HCT116 (cell line): ENCODE measurements around the gene DIP2B. TPM values are rescaled to one million over a fixed set of nuclear protein-coding genes. Genes with fewer than 3 reads are reported as not detected.

ENCODE experiments used
- ATAC-seq: fragments of 200-7000 bp; cut with Tn5 transposase; 2 replicates; pipeline ENCODE4 v1.9.1; 2020; ENCODE audit warnings: mild to moderate bottlenecking, moderate library complexity
- BruUV-seq: library from RNA; stranded (reverse); fragments of 400-500 nt; replicated peaks from 2 replicates; lab custom pipeline; 2021; lab: Mats Ljungman, UMichigan
- CTCF ChIA-PET: fragments of 300-600 bp; sonication (Branson Sonifier 250); formaldehyde crosslinking; loops from one replicate; lab custom pipeline; 2021; ENCODE audit warnings: antibody characterized with exemption; lab: Charles Lee
- POLR2A ChIA-PET: fragments of 300-600, 350-600 bp; sonication (Branson Sonifier 250); formaldehyde crosslinking; loops from one replicate; lab custom pipeline; 2021; ENCODE audit warnings: antibody characterized with exemption; lab: Charles Lee
- RAD21 ChIA-PET, 2 experiments: fragments of 300-600 bp; sonication (Branson Sonifier 250); formaldehyde crosslinking; loops; one replicate each; lab custom pipeline; 2023; ENCODE audit warnings: low total read pairs in 2 of 2; ENCODE audit not compliant: uncharacterized antibody in 2 of 2, unreplicated experiment in 2 of 2, low non-redundant PET in 1 of 2; lab: Charles Lee
- DNase-seq: peaks from one replicate; pipeline ENCODE4 v3.0.0-alpha.2; 2010; ENCODE audit warnings: low read depth, low spot score
- H2AFZ ChIP-seq: fragments of 200-600 bp; shearing (Covaris generic), sonication (generic); 2 replicates; pipeline ENCODE4 v1.6.1; 2017; ENCODE audit warnings: low read depth, mixed run types, mixed read lengths, antibody characterized with exemption, low read length; ENCODE audit not compliant: poor library complexity, severe bottlenecking
- H3K27ac ChIP-seq: 2 replicates; pipeline ENCODE4 v1.5.1; 2012; ENCODE audit warnings: low read depth, low read length
- H3K27me3 ChIP-seq: fragments of 200-600 bp; sonication (generic); 2 replicates; pipeline ENCODE4 v1.6.1; 2016; ENCODE audit warnings: mixed run types, low read length, mixed read lengths; ENCODE audit not compliant: insufficient read depth
- H3K36me3 ChIP-seq, 2 experiments: fragments of 200-500 bp in 1 of 2; fragments of 200-600 bp in 1 of 2; sonication (Bioruptor generic) in 1 of 2; sonication (generic) in 1 of 2; 2 replicates each; pipeline versions ENCODE4 v1.5.1 to v1.6.1; 2014 to 2016; ENCODE audit warnings: low read length in 2 of 2, inconsistent platforms in 1 of 2, mixed read lengths in 1 of 2, mixed run types in 1 of 2; ENCODE audit not compliant: insufficient read depth in 2 of 2, control insufficient read depth in 1 of 2
- H3K4me1 ChIP-seq, 2 experiments: fragments of 200-600 bp in 1 of 2; sonication (generic) in 1 of 2; 2 replicates each; pipeline versions ENCODE4 v1.5.1 to v1.6.1; 2012 to 2017; ENCODE audit warnings: low read length in 2 of 2, inconsistent platforms in 1 of 2, mild to moderate bottlenecking in 1 of 2, mixed read lengths in 1 of 2, mixed run types in 1 of 2, moderate library complexity in 1 of 2; ENCODE audit not compliant: insufficient read depth in 2 of 2, control insufficient read depth in 1 of 2
- H3K4me2 ChIP-seq: fragments of 200-600 bp; sonication (generic); 2 replicates; pipeline ENCODE4 v1.6.1; 2017; ENCODE audit warnings: mixed run types, low read length, mixed read lengths
- H3K4me3 ChIP-seq, 2 experiments: fragments of 200-600 bp in 1 of 2; sonication (generic) in 1 of 2; replicated peaks in 1 of 2; 2 replicates each; pipeline ENCODE4 v1.5.1; 2011 to 2016; ENCODE audit warnings: low read length in 2 of 2, control low read depth in 1 of 2, low read depth in 1 of 2, mild to moderate bottlenecking in 1 of 2, mixed read lengths in 1 of 2, mixed run types in 1 of 2
- H3K79me2 ChIP-seq: fragments of 200-600 bp; sonication (generic); 2 replicates; pipeline ENCODE4 v1.6.1; 2017; ENCODE audit warnings: mild to moderate bottlenecking, mixed run types, low read length, moderate library complexity, mixed read lengths; ENCODE audit not compliant: insufficient read depth
- H3K9ac ChIP-seq: fragments of 200-600 bp; sonication (generic); 2 replicates; pipeline ENCODE4 v1.6.1; 2016; ENCODE audit warnings: low read length, mixed read lengths
- H3K9me2 ChIP-seq: fragments of 200-600 bp; sonication (generic), shearing (Covaris generic); 2 replicates; pipeline ENCODE4 v1.6.1; 2017; ENCODE audit warnings: mixed run types, mild to moderate bottlenecking, moderate library complexity; ENCODE audit not compliant: insufficient read depth
- H3K9me3 ChIP-seq, 2 experiments: fragments of 200-500 bp in 1 of 2; fragments of 200-600 bp in 1 of 2; sonication (Bioruptor generic) in 1 of 2; sonication (generic) in 1 of 2; 2 replicates each; pipeline ENCODE4 v1.6.1; 2014 to 2017; ENCODE audit warnings: low read length in 2 of 2, mixed read lengths in 2 of 2, inconsistent platforms in 1 of 2, low read depth in 1 of 2, mild to moderate bottlenecking in 1 of 2, mixed run types in 1 of 2, moderate library complexity in 1 of 2; ENCODE audit not compliant: control insufficient read depth in 1 of 2, insufficient read depth in 1 of 2
- H4K20me1 ChIP-seq: fragments of 200-600 bp; sonication (generic), shearing (Covaris generic); 2 replicates; pipeline ENCODE4 v1.6.1; 2017; ENCODE audit warnings: mixed run types, mild to moderate bottlenecking, moderate library complexity; ENCODE audit not compliant: insufficient read depth
- CBX3 ChIP-seq: IDR thresholded peaks from 2 replicates; pipeline ENCODE4 v1.6.1; 2012; ENCODE audit warnings: low read depth
- EGR1 ChIP-seq: IDR thresholded peaks from 2 replicates; pipeline ENCODE4 v1.6.1; 2012; ENCODE audit warnings: low read depth
- ELF1 ChIP-seq: IDR thresholded peaks from 2 replicates; pipeline ENCODE4 v1.6.1; 2012; ENCODE audit warnings: low read depth, borderline replicate concordance
- EZH2 ChIP-seq: fragments of 200-600 bp; sonication (generic); IDR thresholded peaks from 2 replicates; pipeline ENCODE4 v1.6.1; 2017; ENCODE audit warnings: antibody characterized with exemption, mixed run types
- EZH2phosphoT487 ChIP-seq: fragments of 200-600 bp; IDR thresholded peaks from 2 replicates; pipeline ENCODE4 v1.6.1; 2018; ENCODE audit warnings: antibody characterized with exemption, borderline replicate concordance
- JUND ChIP-seq: IDR thresholded peaks from 2 replicates; pipeline ENCODE4 v1.6.1; 2012
- POLR2A ChIP-seq: IDR thresholded peaks from 2 replicates; pipeline ENCODE4 v1.7.0; 2011; ENCODE audit warnings: borderline replicate concordance; ENCODE audit not compliant: insufficient read depth, insufficient read length; ENCODE audit errors: extremely low read depth
- RAD21 ChIP-seq: IDR thresholded peaks from 2 replicates; pipeline ENCODE4 v1.6.1; 2012; ENCODE audit warnings: low read depth, mild to moderate bottlenecking
- SIN3A ChIP-seq: IDR thresholded peaks from 2 replicates; pipeline ENCODE4 v1.6.1; 2012; ENCODE audit warnings: low read depth
- SP1 ChIP-seq: IDR thresholded peaks from 2 replicates; pipeline ENCODE4 v1.6.1; 2012; ENCODE audit warnings: low read depth
- SRF ChIP-seq: IDR thresholded peaks from 2 replicates; pipeline ENCODE4 v1.6.1; 2012; ENCODE audit warnings: low read depth
- TCF7L2 ChIP-seq: IDR thresholded peaks from 2 replicates; pipeline ENCODE4 v1.7.0; 2011; ENCODE audit warnings: borderline replicate concordance, inconsistent platforms; ENCODE audit not compliant: insufficient read depth, insufficient read length; ENCODE audit errors: extremely low read depth
- YY1 ChIP-seq: IDR thresholded peaks from 2 replicates; pipeline ENCODE4 v1.6.1; 2011; ENCODE audit warnings: low read length, low read depth, moderate library complexity, mild to moderate bottlenecking; ENCODE audit not compliant: insufficient replicate concordance; ENCODE audit errors: extremely low read depth
- ZBTB33 ChIP-seq: IDR thresholded peaks from 2 replicates; pipeline ENCODE4 v1.6.1; 2011; ENCODE audit warnings: mild to moderate bottlenecking, low read length, moderate library complexity; ENCODE audit not compliant: insufficient replicate concordance; ENCODE audit errors: extremely low read depth
- intact Hi-C: fragments of 100-400 bp; cut with micrococcal nuclease; formaldehyde crosslinking; loops from 2 replicates; pipeline ENCODE4 v1.10.0; 2022
- total RNA-seq: library from RNA; stranded (reverse); gene quantifications from one replicate; pipeline ENCODE4 v1.2.1, GENCODE V29; 2021; ENCODE audit not compliant: unreplicated experiment
- TF ChIP-seq, protein P1 (sequence below), 3 experiments: fragments of 200-600 bp in 1 of 3; sonication (generic) in 1 of 3; IDR thresholded peaks in 2 of 3; conservative IDR thresholded peaks in 1 of 3; 2 replicates each; pipeline ENCODE4 v1.5.1; 2012 to 2017; ENCODE audit warnings: low read depth in 2 of 3, low read length in 2 of 3, antibody characterized with exemption in 1 of 3, borderline replicate concordance in 1 of 3, control low read depth in 1 of 3, mild to moderate bottlenecking in 1 of 3, mixed read lengths in 1 of 3, mixed run types in 1 of 3, moderate library complexity in 1 of 3; ENCODE audit not compliant: insufficient read depth in 1 of 3
- TF ChIP-seq, protein P2 (sequence below): IDR thresholded peaks from 2 replicates; pipeline ENCODE4 v1.6.1; 2012

The DIP2B gene
- total RNA-seq, 1 experiment from 2014 or later: 32.3 TPM

DNA sequence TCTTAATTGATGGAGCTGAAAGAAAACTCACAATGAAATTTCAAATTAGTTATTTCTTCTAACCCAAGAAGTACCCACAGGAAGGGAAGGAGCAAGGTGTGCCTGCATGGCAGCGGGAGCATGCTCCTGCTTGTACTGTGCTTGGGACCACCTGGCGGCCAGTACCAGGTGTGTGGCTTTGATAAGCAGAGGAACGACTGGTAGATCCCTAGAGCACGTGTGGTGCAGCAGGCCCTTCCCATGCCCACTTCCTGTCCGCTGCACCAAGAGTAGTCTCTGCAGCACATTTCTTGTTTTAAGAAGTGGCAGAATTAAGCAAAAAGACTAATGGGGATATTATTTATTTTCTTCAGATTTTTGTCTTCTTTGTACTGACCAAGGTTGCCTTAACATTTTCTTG is 136.8 kb downstream of the DIP2B start:
- POLR2A ChIA-PET: no interaction called here

GRCh38 chr12:50642035-50642451 is 137.3 kb downstream of the DIP2B start:
- TF ChIP-seq EGR1: no peak
- no peak for TF ChIP-seq SIN3A
- no peak for TF ChIP-seq EZH2
- no peak for TF ChIP-seq YY1
- TF ChIP-seq CBX3: no peak
- TF ChIP-seq, protein P1, sequence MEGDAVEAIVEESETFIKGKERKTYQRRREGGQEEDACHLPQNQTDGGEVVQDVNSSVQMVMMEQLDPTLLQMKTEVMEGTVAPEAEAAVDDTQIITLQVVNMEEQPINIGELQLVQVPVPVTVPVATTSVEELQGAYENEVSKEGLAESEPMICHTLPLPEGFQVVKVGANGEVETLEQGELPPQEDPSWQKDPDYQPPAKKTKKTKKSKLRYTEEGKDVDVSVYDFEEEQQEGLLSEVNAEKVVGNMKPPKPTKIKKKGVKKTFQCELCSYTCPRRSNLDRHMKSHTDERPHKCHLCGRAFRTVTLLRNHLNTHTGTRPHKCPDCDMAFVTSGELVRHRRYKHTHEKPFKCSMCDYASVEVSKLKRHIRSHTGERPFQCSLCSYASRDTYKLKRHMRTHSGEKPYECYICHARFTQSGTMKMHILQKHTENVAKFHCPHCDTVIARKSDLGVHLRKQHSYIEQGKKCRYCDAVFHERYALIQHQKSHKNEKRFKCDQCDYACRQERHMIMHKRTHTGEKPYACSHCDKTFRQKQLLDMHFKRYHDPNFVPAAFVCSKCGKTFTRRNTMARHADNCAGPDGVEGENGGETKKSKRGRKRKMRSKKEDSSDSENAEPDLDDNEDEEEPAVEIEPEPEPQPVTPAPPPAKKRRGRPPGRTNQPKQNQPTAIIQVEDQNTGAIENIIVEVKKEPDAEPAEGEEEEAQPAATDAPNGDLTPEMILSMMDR (IDR thresholded peaks at IDR 0.05 in 2 of 3, conservative IDR thresholded peaks at IDR 0.05 in 1 of 3; ENCODE audit: borderline replicate concordance in 1 of 3, insufficient read depth in 1 of 3, low read depth in 2 of 3, low read length in 2 of 3): no peak
- TF ChIP-seq SP1: no peak
- TF ChIP-seq, protein P2, sequence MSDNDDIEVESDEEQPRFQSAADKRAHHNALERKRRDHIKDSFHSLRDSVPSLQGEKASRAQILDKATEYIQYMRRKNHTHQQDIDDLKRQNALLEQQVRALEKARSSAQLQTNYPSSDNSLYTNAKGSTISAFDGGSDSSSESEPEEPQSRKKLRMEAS: no peak
- no peak for TF ChIP-seq RAD21
- TF ChIP-seq POLR2A: no peak
- TF ChIP-seq ELF1: no peak
- Histone ChIP-seq H3K36me3 (no peaks in the 10 kb centered on the region), H3K4me1 (peaks cover 27 to 29% of the 10 kb centered on the region in 2 experiments), H3K4me2 (peak overlapping the region; percentile 22), H3K27me3 (no peaks in the 10 kb centered on the region), H4K20me1 (no peaks in the 10 kb centered on the region), H3K4me3 (no peak overlapping the region), H2AFZ (no peak overlapping the region), H3K27ac (peak overlapping the region; percentile 27; the same call in 1 of the 2 replicates), H3K79me2 (peaks cover 14% of the 10 kb centered on the region; the same call in 1 of the 2 replicates), H3K9ac (no peak overlapping the region), H3K9me2 (no peaks in the 10 kb centered on the region), H3K9me3 (no peaks in the 10 kb centered on the region)
- ChIA-PET POLR2A (no interaction called here), RAD21 (no interaction called here), CTCF (no interaction called here)
- intact Hi-C loops: no loop called here
- ATAC-seq: 0 out of 2 replicates have a peak, but pooled peaks have one; percentile 20
- no peak for DNase-seq
- BruUV-seq: no TSS peak

More for the DNA sequence above, 136.8 kb downstream of the DIP2B start:
- H3K27me3 ChIP-seq: no peaks in the 10 kb centered on the region
- peak overlapping the region; percentile 22 for H3K4me2 ChIP-seq
- peak overlapping the region; percentile 27; the same call in 1 of the 2 replicates for H3K27ac ChIP-seq
- no peak overlapping the region for H3K9ac ChIP-seq
- no peak for DNase-seq
- no TSS peak for BruUV-seq
- H3K4me1 ChIP-seq: peaks cover 22 to 28% of the 10 kb centered on the region in 2 experiments
- TF ChIP-seq SP1: no peak
- no peak for TF ChIP-seq RAD21
- no peak for TF ChIP-seq JUND
- TF ChIP-seq ZBTB33: no peak
- no peak for TF ChIP-seq EZH2phosphoT487
- no peak for TF ChIP-seq EZH2
- TF ChIP-seq SRF: no peak
- no peak for TF ChIP-seq TCF7L2
- TF ChIP-seq, all 23 proteins: peak for 0
- H2AFZ ChIP-seq: no peak overlapping the region
- RAD21 ChIA-PET: no interaction called here
- CTCF ChIA-PET: no interaction called here
- no peaks in the 10 kb centered on the region for H3K36me3 ChIP-seq
- H3K9me2 ChIP-seq: no peaks in the 10 kb centered on the region
- no peaks in the 10 kb centered on the region for H4K20me1 ChIP-seq
- no peaks in the 10 kb centered on the region for H3K9me3 ChIP-seq
- H3K79me2 ChIP-seq: peaks cover 14% of the 10 kb centered on the region; the same call in 1 of the 2 replicates
- intact Hi-C loops: no loop called here
- ATAC-seq: no peak
- no peak overlapping the region for H3K4me3 ChIP-seq
